Activated T-helper 2 cell treated with anti-CD3 and anti-CD28 coated beads, Interferon-gamma antibody, Interleukin-2, Interleukin-4, amounts not matched to agents 10 μg/mL and 5 μg/mL and 100 μg/mL, durations not matched to agents 14 hours and 24 hours and 36 hours (primary cell): ENCODE measurements around the gene C11orf91. TPM values are rescaled to one million over a fixed set of nuclear protein-coding genes. Genes with fewer than 3 reads are reported as not detected.

Source experiments
- DNase-seq: peaks from one replicate; pipeline ENCODE4 v3.0.0; 2021; ENCODE audit warnings: low spot score
- H3K27ac Mint-ChIP-seq: one replicate; pipeline ENCODE4 v1.8.0; 2021; ENCODE audit warnings: mixed read lengths
- H3K27me3 Mint-ChIP-seq: one replicate; pipeline ENCODE4 v1.8.0; 2021; ENCODE audit warnings: low read depth, mixed read lengths
- H3K36me3 Mint-ChIP-seq: one replicate; pipeline ENCODE4 v1.8.0; 2021; ENCODE audit warnings: low read depth, mixed read lengths
- H3K4me1 Mint-ChIP-seq: one replicate; pipeline ENCODE4 v1.8.0; 2021; ENCODE audit warnings: low read depth, mixed read lengths
- H3K4me3 Mint-ChIP-seq: one replicate; pipeline ENCODE4 v1.8.0; 2021; ENCODE audit warnings: low read depth, mild to moderate bottlenecking, moderate library complexity, mixed read lengths
- H3K9me3 Mint-ChIP-seq: one replicate; pipeline ENCODE4 v1.8.0; 2021; ENCODE audit warnings: mixed read lengths
- intact Hi-C: fragments of 100-400 bp; cut with micrococcal nuclease; formaldehyde crosslinking; loops from one replicate; pipeline ENCODE4 v1.15.1; 2023
- total RNA-seq: library from RNA; stranded (reverse); gene quantifications from 2 replicates; pipeline ENCODE4 v1.2.3, GENCODE V29; 2022

Gene C11orf91
- total RNA-seq, 1 donor from 2014 or later, result not detected

DNA sequence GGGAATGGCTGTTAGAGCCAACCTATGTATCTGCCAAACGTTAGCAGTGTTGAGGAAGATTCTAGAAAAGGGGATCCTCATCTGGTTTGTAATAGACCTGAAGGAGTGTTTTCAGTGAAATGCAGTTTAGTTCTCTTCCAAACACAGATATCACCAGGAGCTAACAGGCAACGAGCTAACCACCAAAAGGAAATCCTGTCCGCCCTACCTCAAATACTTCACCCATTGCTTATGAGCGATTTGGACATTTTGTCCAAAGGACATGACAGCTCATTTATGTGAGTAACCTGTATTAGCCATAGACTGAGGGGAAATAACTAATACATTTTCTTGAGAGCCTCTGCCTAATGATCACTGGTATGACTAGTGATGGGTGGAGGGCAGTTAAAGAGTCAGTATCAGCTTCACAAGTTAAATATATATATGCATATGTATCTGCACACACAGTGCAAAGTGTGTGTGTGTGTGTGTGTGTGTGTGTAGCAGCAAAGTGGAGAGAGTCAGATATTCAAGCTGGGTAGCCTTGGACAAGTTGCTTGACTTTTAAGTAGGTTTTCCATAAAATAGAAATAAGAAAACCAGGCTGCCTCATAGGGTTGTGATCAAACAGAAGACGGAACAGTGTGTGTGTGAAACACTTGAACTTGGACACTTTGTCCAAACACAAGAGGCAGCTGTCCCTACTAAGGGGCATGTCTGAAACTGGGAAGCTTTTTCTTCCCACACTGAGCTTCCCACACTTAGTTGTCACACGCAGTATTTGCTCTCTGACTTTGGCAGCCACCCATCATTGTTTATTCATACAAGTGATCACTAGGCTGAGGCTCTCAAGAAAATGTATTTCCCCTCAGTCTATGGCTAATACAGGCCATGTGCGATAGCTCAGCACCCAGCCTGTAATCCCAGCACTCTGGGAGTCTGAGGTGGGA, 940 bp upstream of the C11orf91 start:
- peaks cover 16% of the 10 kb centered on the region for H3K4me1 Mint-ChIP-seq
- H3K27me3 Mint-ChIP-seq, result peaks cover 26% of the 10 kb centered on the region
- no peak for DNase-seq
- H3K4me3 Mint-ChIP-seq, result peak overlapping the region; percentile 84
- no peaks in the 10 kb centered on the region for H3K9me3 Mint-ChIP-seq
- H3K27ac Mint-ChIP-seq, result no peak overlapping the region
- intact Hi-C loops, result loop anchor here (1.0 to 10.0 kb wide), 4 partner anchors 21 to 537 kb away; partner anchors contain the start of genes CD59, CSTF3 and FBXO3
- peaks cover 4% of the 10 kb centered on the region for H3K36me3 Mint-ChIP-seq

GRCh38 chr11:33700063-33700501, 544 bp downstream of the C11orf91 start:
- H3K4me1 Mint-ChIP-seq, result peaks cover 14% of the 10 kb centered on the region
- no peaks in the 10 kb centered on the region for H3K36me3 Mint-ChIP-seq
- peaks cover 31% of the 10 kb centered on the region for H3K27me3 Mint-ChIP-seq
- peak overlapping the region; percentile 61 for H3K4me3 Mint-ChIP-seq
- intact Hi-C loops, result loop anchor here (2.0 to 10.0 kb wide), 3 partner anchors 37 to 535 kb away; partner anchors contain the start of genes CD59, CSTF3 and FBXO3
- no peak for DNase-seq
- H3K27ac Mint-ChIP-seq, result peak overlapping the region; percentile 8
- H3K9me3 Mint-ChIP-seq, result no peaks in the 10 kb centered on the region

DNA sequence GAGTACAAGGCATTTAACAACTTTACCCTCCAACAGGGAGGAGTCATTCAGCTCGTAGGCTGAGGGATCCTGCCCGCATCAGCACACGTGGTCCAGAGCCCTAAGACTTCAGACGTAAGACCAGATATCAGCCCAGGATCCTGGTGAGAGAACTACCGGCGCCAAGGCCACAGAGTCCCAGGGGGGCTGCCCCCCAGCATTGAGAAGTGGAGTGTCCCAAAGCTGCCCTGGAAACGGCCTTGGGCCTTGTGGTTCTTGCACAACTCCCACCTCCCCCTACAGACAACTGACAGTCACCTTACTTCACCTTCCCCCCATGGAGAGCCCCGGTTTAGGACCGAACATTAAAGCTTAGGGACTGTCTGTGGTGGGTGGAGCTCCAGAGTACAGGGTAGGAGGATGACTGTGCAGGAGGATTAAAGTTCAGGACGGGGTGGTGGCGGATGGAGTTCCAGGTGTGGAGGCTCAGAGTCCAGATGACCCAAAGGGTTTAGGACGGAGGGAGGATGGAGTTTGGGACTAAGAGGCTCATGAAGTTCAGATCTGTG, 1.0 kb downstream of the C11orf91 start:
- no peak for DNase-seq
- Mint-ChIP-seq H3K4me1 (peaks cover 14% of the 10 kb centered on the region), H3K4me3 (peak overlapping the region; percentile 61), H3K27ac (peak overlapping the region; percentile 8), H3K27me3 (peaks cover 31% of the 10 kb centered on the region), H3K36me3 (no peaks in the 10 kb centered on the region), H3K9me3 (no peaks in the 10 kb centered on the region)
- intact Hi-C loops, result loop anchor here (2.0 to 10.0 kb wide), 3 partner anchors 38 to 535 kb away; partner anchors contain the start of genes CD59, CSTF3 and FBXO3

GRCh38 chr11:33698921-33699320, 1.7 kb downstream of the C11orf91 start:
- no peaks in the 10 kb centered on the region for H3K36me3 Mint-ChIP-seq
- intact Hi-C loops, result no loop called here
- H3K27me3 Mint-ChIP-seq, result peaks cover 31% of the 10 kb centered on the region
- H3K9me3 Mint-ChIP-seq, result no peaks in the 10 kb centered on the region
- no peak for DNase-seq
- no peak overlapping the region for H3K27ac Mint-ChIP-seq
- peaks cover 14% of the 10 kb centered on the region for H3K4me1 Mint-ChIP-seq
- H3K4me3 Mint-ChIP-seq, result no peak overlapping the region

GRCh38 chr11:33697997-33698396, 2.6 kb downstream of the C11orf91 start:
- Mint-ChIP-seq H3K4me1 (peaks cover 14% of the 10 kb centered on the region), H3K27me3 (peaks cover 34% of the 10 kb centered on the region), H3K27ac (no peak overlapping the region), H3K4me3 (no peak overlapping the region), H3K36me3 (no peaks in the 10 kb centered on the region), H3K9me3 (no peaks in the 10 kb centered on the region)
- intact Hi-C loops, result no loop called here
- DNase-seq, result no peak

DNA sequence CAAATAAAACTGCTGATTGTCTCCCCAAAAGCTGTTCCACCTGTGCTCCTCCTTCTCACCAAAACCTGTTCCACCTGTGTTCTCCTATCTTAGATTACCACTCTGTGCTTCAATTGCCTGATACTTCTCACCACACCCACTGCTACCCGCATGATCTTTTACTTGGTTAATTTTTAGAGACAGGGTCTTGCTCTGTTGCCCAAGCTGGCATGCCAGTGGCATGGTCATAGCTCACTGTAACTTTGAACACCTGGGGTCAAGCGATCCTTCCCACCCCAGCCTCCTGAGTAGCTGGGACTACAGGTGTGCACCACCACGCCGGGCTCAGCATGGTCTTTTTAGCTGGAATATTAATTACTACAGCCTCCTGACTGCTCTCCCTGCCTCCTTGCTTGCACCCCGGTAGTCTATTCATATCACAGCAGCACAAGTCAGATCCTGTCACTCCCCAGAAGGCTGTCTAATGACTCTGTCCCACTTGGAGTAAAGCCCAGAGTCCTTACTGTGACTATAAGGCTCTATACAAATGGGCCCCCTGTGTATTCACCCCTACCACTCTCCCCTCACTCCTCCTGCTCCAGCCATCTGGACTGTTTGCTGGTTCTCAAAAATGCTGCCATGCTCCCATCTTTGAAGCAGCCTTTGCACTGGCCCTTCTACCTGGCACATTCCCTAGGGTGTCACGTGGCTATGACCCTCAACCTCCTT, 3.5 kb downstream of the C11orf91 start:
- Mint-ChIP-seq H3K27me3 (peaks cover 33% of the 10 kb centered on the region), H3K36me3 (no peaks in the 10 kb centered on the region), H3K9me3 (no peaks in the 10 kb centered on the region), H3K4me3 (no peak overlapping the region), H3K27ac (no peak overlapping the region), H3K4me1 (peaks cover 14% of the 10 kb centered on the region)
- intact Hi-C loops, result no loop called here
- DNase-seq, result no peak

GRCh38 chr11:33696411-33696810, 4.2 kb downstream of the C11orf91 start:
- Mint-ChIP-seq H3K27me3 (peaks cover 33% of the 10 kb centered on the region), H3K4me3 (no peak overlapping the region), H3K4me1 (peaks cover 11% of the 10 kb centered on the region), H3K36me3 (no peaks in the 10 kb centered on the region), H3K9me3 (no peaks in the 10 kb centered on the region), H3K27ac (no peak overlapping the region)
- intact Hi-C loops, result no loop called here
- no peak for DNase-seq

GRCh38 chr11:33695051-33695566, 5.5 kb downstream of the C11orf91 start:
- Mint-ChIP-seq H3K36me3 (no peaks in the 10 kb centered on the region), H3K4me1 (peaks cover 12% of the 10 kb centered on the region), H3K27ac (no peak overlapping the region), H3K27me3 (peaks cover 33% of the 10 kb centered on the region), H3K9me3 (no peaks in the 10 kb centered on the region), H3K4me3 (no peak overlapping the region)
- DNase-seq, result no peak
- intact Hi-C loops, result no loop called here

GRCh38 chr11:33694346-33695050, 6.1 kb downstream of the C11orf91 start:
- Mint-ChIP-seq H3K36me3 (no peaks in the 10 kb centered on the region), H3K27ac (no peak overlapping the region), H3K4me3 (no peak overlapping the region), H3K27me3 (peaks cover 29% of the 10 kb centered on the region), H3K9me3 (no peaks in the 10 kb centered on the region), H3K4me1 (peaks cover 12% of the 10 kb centered on the region)
- intact Hi-C loops, result no loop called here
- DNase-seq, result no peak

- no peak overlapping the region for H3K4me3 Mint-ChIP-seq
- intact Hi-C loops, result no loop called here
These were observed 8.1 kb downstream of the C11orf91 start for GRCh38 chr11:33692541-33692940.

GRCh38 chr11:33692013-33692504, 8.6 kb downstream of the C11orf91 start:
- H3K4me3 Mint-ChIP-seq, result no peak overlapping the region
- DNase-seq, result no peak
- peaks cover 12% of the 10 kb centered on the region for H3K4me1 Mint-ChIP-seq
- no peaks in the 10 kb centered on the region for H3K36me3 Mint-ChIP-seq
- peaks cover 13% of the 10 kb centered on the region for H3K27me3 Mint-ChIP-seq
- H3K27ac Mint-ChIP-seq, result no peak overlapping the region
- no peaks in the 10 kb centered on the region for H3K9me3 Mint-ChIP-seq
- intact Hi-C loops, result no loop called here

More at GRCh38 chr11:33692541-33692940, 8.1 kb downstream of the C11orf91 start:
- DNase-seq, result no peak
- Mint-ChIP-seq H3K36me3 (no peaks in the 10 kb centered on the region), H3K4me1 (peaks cover 12% of the 10 kb centered on the region), H3K9me3 (no peaks in the 10 kb centered on the region), H3K27ac (no peak overlapping the region), H3K27me3 (peaks cover 17% of the 10 kb centered on the region)
